Calu3 (cell line): ENCODE data around the gene HDAC7. TPM values are rescaled to one million over a fixed set of nuclear protein-coding genes. Genes with fewer than 3 reads are reported as not detected.
A peak's percentile ranks its signal among the peaks of the same experiment; 100 is the strongest.

Source experiments
- BruUV-seq: library from RNA; stranded (reverse); fragments of 400-500 nt; replicated peaks from 2 replicates; lab custom pipeline; 2021; lab: Mats Ljungman, UMichigan
- CTCF ChIA-PET: fragments of 300-600 bp; sonication (Branson Sonifier 250); formaldehyde crosslinking; loops from one replicate; lab custom pipeline; 2022; ENCODE audit warnings: antibody characterized with exemption; lab: Charles Lee
- DNase-seq: peaks from one replicate; pipeline ENCODE4 v3.0.0; 2022
- H3K27ac Mint-ChIP-seq: one replicate; pipeline ENCODE4 v1.8.0; 2022; ENCODE audit warnings: mixed read lengths; ENCODE audit not compliant: unreplicated experiment
- H3K27me3 Mint-ChIP-seq: one replicate; pipeline ENCODE4 v1.8.0; 2022; ENCODE audit warnings: mixed read lengths; ENCODE audit not compliant: unreplicated experiment
- H3K36me3 Mint-ChIP-seq: one replicate; pipeline ENCODE4 v1.8.0; 2022; ENCODE audit warnings: mild to moderate bottlenecking, moderate library complexity, mixed read lengths; ENCODE audit not compliant: insufficient read depth, unreplicated experiment
- H3K4me1 Mint-ChIP-seq: one replicate; pipeline ENCODE4 v1.8.0; 2022; ENCODE audit warnings: mild to moderate bottlenecking, low read depth, mixed read lengths; ENCODE audit not compliant: unreplicated experiment
- H3K4me3 Mint-ChIP-seq: one replicate; pipeline ENCODE4 v1.8.0; 2022; ENCODE audit warnings: mild to moderate bottlenecking, low read depth, moderate library complexity, mixed read lengths; ENCODE audit not compliant: unreplicated experiment
- H3K9me3 Mint-ChIP-seq: one replicate; pipeline ENCODE4 v1.8.0; 2022; ENCODE audit warnings: low read depth, mixed read lengths; ENCODE audit not compliant: unreplicated experiment
- CTCF ChIP-seq: fragments of 200-600 bp; IDR thresholded peaks from one replicate; pipeline ENCODE4 v1.8.0; 2022; ENCODE audit warnings: antibody characterized with exemption; ENCODE audit not compliant: unreplicated experiment
- intact Hi-C: fragments of 100-400 bp; cut with micrococcal nuclease; formaldehyde crosslinking; loops from one replicate; pipeline ENCODE4 v1.10.0; 2022; ENCODE audit not compliant: unreplicated experiment
- total RNA-seq: library from RNA; stranded (reverse); gene quantifications from 2 replicates; pipeline ENCODE4 v1.2.3, GENCODE V29; 2022

HDAC7 gene
- total RNA-seq, 1 experiment from 2014 or later = 41.8 TPM

GRCh38 chr12:47777741-47778558 lies 41.8 kb downstream of the HDAC7 start:
- Mint-ChIP-seq H3K4me1 (no peaks in the 10 kb centered on the region), H3K27ac (peak overlapping the region; percentile 37), H3K36me3 (peaks cover 28% of the 10 kb centered on the region), H3K27me3 (no peaks in the 10 kb centered on the region), H3K9me3 (no peaks in the 10 kb centered on the region), H3K4me3 (no peak overlapping the region)
- TF ChIP-seq CTCF = no peak
- intact Hi-C loops = loop anchor here (5.0 kb wide), 1 partner anchor 59 kb away; no protein-coding TSS in a partner anchor
- no peak for DNase-seq
- CTCF ChIA-PET = interaction anchor here (0.6 to 5.0 kb wide), 3 partner anchors 35 to 1754 kb away, joined by 3 to 21 read pairs (median 7); no protein-coding TSS in a partner anchor
- no TSS peak for BruUV-seq

GRCh38 chr12:47777151-47777550 lies 42.6 kb downstream of the HDAC7 start:
- no peak overlapping the region for H3K4me3 Mint-ChIP-seq
- no peak for TF ChIP-seq CTCF
- no peaks in the 10 kb centered on the region for H3K9me3 Mint-ChIP-seq
- no peak for DNase-seq
- peaks cover 33% of the 10 kb centered on the region for H3K36me3 Mint-ChIP-seq
- peaks cover 7% of the 10 kb centered on the region for H3K4me1 Mint-ChIP-seq
- CTCF ChIA-PET = interaction anchor here (5.0 kb wide), 1 partner anchor 34 kb away, joined by 21 read pairs; no protein-coding TSS in a partner anchor
- H3K27ac Mint-ChIP-seq = no peak overlapping the region
- H3K27me3 Mint-ChIP-seq = no peaks in the 10 kb centered on the region
- BruUV-seq = no TSS peak
- intact Hi-C loops = loop anchor here (5.0 kb wide), 1 partner anchor 60 kb away; no protein-coding TSS in a partner anchor

GRCh38 chr12:47776471-47777143 lies 43.1 kb downstream of the HDAC7 start:
- no TSS peak for BruUV-seq
- TF ChIP-seq CTCF = no peak
- Mint-ChIP-seq H3K4me3 (no peak overlapping the region), H3K27me3 (no peaks in the 10 kb centered on the region), H3K27ac (no peak overlapping the region), H3K9me3 (no peaks in the 10 kb centered on the region), H3K4me1 (peaks cover 9% of the 10 kb centered on the region), H3K36me3 (peaks cover 29% of the 10 kb centered on the region)
- CTCF ChIA-PET = interaction anchor here (5.0 kb wide), 1 partner anchor 34 kb away, joined by 21 read pairs; no protein-coding TSS in a partner anchor
- no peak for DNase-seq
- intact Hi-C loops = loop anchor here (5.0 kb wide), 1 partner anchor 61 kb away; no protein-coding TSS in a partner anchor

DNA sequence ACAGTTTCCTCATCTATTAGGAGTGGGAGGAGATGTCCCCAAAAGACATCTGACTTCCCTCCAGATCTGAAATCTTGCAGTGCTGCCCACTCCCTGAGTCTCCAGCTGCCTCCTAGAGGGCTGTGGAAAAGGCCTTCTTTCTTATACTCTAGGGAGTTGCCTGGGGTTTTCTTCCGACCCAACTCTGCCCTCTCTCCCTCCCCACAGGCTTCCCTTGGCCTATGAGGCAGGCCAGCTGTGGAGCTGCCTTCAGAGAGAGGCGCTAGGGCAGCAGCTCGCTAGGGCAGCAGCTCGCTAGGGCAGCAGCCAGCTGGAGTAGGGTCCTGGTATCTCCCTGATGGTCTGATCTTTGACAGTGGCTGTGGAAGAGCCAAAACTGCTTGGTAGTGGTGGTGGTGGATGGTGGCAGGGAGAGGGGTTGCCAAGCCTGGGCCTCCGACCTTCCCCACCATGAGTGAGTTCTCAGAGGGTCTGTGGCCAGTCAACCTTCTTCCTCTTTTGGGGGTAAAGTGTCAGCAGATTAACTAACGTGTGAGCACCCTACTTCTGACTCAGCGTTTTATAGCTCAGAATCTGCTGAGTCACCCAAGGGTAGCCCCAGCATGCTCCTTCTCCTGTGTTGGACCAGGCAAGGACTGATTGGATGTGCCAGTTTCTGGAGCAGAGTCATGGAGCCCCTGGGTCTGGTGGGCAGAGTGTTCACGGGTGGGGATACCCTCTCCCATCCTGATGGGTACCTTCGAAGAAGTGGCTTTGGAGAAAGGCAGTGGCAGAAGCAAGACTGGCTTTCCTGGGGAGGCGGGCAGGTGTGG lies 44.4 kb downstream of the HDAC7 start:
- Mint-ChIP-seq H3K27me3 (no peaks in the 10 kb centered on the region), H3K4me3 (no peak overlapping the region), H3K9me3 (no peaks in the 10 kb centered on the region), H3K36me3 (peaks cover 27% of the 10 kb centered on the region), H3K27ac (no peak overlapping the region), H3K4me1 (peaks cover 9% of the 10 kb centered on the region)
- TF ChIP-seq CTCF = no peak
- BruUV-seq = no TSS peak
- CTCF ChIA-PET = interaction anchor here (1.0 to 5.0 kb wide), 3 partner anchors 8 to 33 kb away, joined by 3 to 21 read pairs (median 4); partner anchors contain the start of gene RAPGEF3
- no peak for DNase-seq
- intact Hi-C loops = loop anchor here (5.0 kb wide), 1 partner anchor 62 kb away; no protein-coding TSS in a partner anchor
